ENCODE measurements around the gene APOC3. TPM values are rescaled to one million over a fixed set of nuclear protein-coding genes. Genes with fewer than 3 reads are reported as not detected.
A peak's percentile ranks its signal among the peaks of the same experiment; 100 is the strongest.

APOC3 gene
- total and polyA plus RNA-seq, 11 donors: 0.39 to 9.9 TPM; not detected in 9

DNA sequence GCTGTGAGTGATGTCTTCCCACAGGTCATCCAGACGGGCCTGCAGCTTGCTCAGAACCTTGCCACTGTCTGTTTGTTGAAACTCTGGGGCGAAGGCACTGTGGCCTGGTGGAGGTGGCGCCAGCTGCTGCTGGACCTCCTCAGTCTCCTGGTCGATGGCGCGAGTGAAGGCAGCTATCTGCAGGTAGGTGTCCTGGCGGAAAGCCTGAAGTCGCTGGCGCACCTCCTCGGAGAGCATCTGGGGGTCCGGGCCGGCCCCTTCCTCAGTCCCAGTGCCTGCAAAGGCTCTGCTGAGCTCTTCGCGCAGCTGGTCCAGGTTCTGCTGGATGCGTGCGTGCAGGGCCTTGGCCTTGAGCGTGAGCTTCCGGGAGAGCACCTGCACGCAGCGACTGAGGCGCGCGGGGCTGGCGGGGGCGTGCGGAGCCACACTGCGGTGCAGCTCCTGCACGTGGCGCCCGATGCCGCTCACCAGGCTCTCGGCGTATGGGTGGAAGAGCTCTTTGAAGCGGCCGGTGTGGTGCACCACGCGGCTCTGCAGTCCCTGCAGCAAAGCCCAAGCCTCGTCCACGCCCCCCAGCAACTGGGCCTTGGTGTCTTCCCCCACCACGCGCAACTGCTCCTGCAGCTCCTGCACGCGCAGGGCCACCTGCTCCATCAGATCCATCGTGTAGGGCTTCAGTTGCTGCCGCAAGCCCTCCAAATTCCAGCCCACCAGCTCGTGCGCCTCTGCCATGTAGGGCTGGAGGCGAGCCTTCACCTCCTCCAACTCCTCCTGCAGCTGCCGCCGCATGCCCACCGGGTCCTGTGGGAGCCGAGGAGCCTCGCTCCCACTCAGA is 39.3 kb upstream of the APOC3 start:
- WGBS, 4 donors: 81 to 90% (median 88%) methylated on average over 47 to 53 of the region's 53 CpGs
- DNase-seq: no peak
- no peak overlapping the region for H3K27ac ChIP-seq
- intact Hi-C loops (cut with DNase I): loop anchor here (1.0 to 10.0 kb wide), 16 partner anchors 42 to 437 kb away; partner anchors contain the start of gene APOA1 (in 4 of the 10)
- no peak overlapping the region for H3K4me3 ChIP-seq
- no peaks in the 10 kb centered on the region for H3K9me3 ChIP-seq
- no peak for TF ChIP-seq POLR2A (IDR thresholded peaks at IDR 0.05)
- TF ChIP-seq, protein P1, sequence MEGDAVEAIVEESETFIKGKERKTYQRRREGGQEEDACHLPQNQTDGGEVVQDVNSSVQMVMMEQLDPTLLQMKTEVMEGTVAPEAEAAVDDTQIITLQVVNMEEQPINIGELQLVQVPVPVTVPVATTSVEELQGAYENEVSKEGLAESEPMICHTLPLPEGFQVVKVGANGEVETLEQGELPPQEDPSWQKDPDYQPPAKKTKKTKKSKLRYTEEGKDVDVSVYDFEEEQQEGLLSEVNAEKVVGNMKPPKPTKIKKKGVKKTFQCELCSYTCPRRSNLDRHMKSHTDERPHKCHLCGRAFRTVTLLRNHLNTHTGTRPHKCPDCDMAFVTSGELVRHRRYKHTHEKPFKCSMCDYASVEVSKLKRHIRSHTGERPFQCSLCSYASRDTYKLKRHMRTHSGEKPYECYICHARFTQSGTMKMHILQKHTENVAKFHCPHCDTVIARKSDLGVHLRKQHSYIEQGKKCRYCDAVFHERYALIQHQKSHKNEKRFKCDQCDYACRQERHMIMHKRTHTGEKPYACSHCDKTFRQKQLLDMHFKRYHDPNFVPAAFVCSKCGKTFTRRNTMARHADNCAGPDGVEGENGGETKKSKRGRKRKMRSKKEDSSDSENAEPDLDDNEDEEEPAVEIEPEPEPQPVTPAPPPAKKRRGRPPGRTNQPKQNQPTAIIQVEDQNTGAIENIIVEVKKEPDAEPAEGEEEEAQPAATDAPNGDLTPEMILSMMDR (IDR thresholded peaks at IDR 0.05): no peak
- peaks cover 0 to 16% (median 12%) of the 10 kb centered on the region in 9 donors for H3K36me3 ChIP-seq
- peak in 1 of 4 donors; percentile 1 for ATAC-seq
- H3K27me3 ChIP-seq: no peaks in the 10 kb centered on the region
- peaks cover 0 to 31% (median 16%) of the 10 kb centered on the region in 12 donors for H3K4me1 ChIP-seq

DNA sequence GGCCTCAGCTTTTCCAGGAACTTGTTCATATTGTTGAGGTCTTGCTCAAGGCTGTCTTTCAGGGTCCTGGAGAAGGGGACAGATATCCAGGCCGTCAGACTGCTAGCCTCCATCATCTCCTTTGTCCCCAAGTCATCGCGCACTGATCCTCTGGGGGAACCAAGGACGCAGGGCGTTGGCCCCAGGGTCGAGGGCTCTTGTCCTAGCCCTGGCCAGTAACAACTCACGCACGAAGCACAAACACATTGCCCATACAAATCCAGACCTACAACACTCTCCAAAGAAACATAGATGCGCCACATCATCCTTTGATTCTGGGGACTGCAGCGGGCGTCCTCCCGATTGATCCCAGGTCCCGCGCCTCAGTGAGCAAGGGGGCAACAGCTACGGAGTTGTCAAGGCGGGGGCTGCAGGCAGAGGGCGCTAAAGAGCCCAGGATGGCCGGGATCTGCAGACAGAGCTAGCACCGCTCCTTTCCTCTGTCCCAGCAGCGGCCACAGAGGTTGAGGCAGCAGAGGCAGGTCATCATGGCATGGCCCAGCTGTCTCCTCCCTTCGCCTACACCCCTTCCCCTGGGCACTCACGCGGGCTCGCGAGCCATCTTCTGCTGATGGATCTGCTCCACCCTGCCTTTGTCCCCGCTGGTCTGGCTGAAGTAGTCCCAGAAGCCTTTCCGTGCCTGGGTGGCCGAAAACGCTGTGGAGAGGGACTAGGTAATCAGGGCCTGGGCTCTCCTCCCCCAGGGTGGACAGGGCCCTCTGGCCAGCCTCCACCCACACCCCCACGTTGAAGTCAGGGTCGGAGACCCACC is 38.5 kb upstream of the APOC3 start:
- Histone ChIP-seq H3K4me3 (peak overlapping the region in 6 of 12 donors; percentile 2 to 29 (median 20)), H3K27me3 (no peaks in the 10 kb centered on the region), H3K9me3 (no peaks in the 10 kb centered on the region), H3K27ac (no peak overlapping the region), H3K36me3 (peaks cover 0 to 7% (median 4%) of the 10 kb centered on the region in 9 donors), H3K4me1 (peaks cover 0 to 31% (median 16%) of the 10 kb centered on the region in 12 donors)
- ATAC-seq (peak; percentile 68 to 76 (median 76)), DNase-seq (peak; percentile 78 to 91 (median 83))
- 25 to 28% (median 26%) methylated on average over 29 to 31 of the region's 31 CpGs for WGBS, 4 donors
- no peak for TF ChIP-seq POLR2A (IDR thresholded peaks at IDR 0.05)
- TF ChIP-seq, protein P1 (IDR thresholded peaks at IDR 0.05): peak; percentile 87 to 97 (median 92)
- intact Hi-C loops (cut with DNase I): loop anchor here (1.0 to 10.0 kb wide), 16 partner anchors 41 to 436 kb away; partner anchors contain the start of gene APOA1 (in 4 of the 10)

DNA sequence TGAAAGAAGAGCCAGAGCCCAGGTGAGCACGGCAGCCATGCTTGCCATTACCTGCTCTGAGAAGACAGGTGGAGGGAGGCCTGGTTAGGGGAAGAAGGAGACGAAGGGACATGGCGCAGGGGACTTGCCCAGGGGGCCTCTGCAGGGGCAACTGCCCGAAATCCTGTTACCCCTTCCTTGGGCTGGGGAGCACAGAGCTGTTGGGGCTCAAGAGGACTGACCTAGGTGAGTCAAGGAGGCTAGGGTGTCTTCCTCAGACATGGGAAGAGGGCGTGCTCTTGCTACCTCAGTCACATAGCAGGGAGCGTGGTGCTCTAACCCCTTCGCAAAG is 37.9 kb upstream of the APOC3 start, which contains the start of gene APOA5:
Gene APOA5, minus strand, starts transcription at position 67 of the 331 bp plus-strand sequence. Its CDS starts 19 bp downstream, at position 48.
- TF ChIP-seq, protein P1 (IDR thresholded peaks at IDR 0.05): no peak
- no peak for TF ChIP-seq POLR2A (IDR thresholded peaks at IDR 0.05)
- Histone ChIP-seq H3K4me1 (peaks cover 0 to 26% (median 12%) of the 10 kb centered on the region in 12 donors), H3K9me3 (no peaks in the 10 kb centered on the region), H3K27me3 (no peaks in the 10 kb centered on the region), H3K4me3 (peak within 1 kb of the TSS in 6 of 12 donors; percentile 2 to 29 (median 20)), H3K27ac (no peak within 1 kb of the TSS), H3K36me3 (peaks cover 0 to 2% (median 0%) of the 10 kb centered on the region in 9 donors)
- no peak for DNase-seq
- ATAC-seq: no peak
- intact Hi-C loops (cut with DNase I): loop anchor here (1.0 to 10.0 kb wide), 18 partner anchors 41 to 436 kb away; partner anchors contain the start of gene APOA1 (in 4 of the 10)
- WGBS, 4 donors: 88 to 92% (median 89%) methylated on average over 3 to 7 of the region's 7 CpGs
